OCI-LY3 (cell line): ENCODE measurements around the gene PAM.
A peak's percentile ranks its signal among the peaks of the same experiment; 100 is the strongest.

Source experiments
- H2AFZ ChIP-seq: fragments of 200-600, 300-600 bp; shearing (Covaris generic); 2 replicates; pipeline ENCODE4 v1.6.0; 2014; ENCODE audit warnings: antibody characterized with exemption, low read depth, low read length
- H3K27ac ChIP-seq: fragments of 200-600, 300-600 bp; sonication (generic); 2 replicates; pipeline ENCODE4 v1.5.1; 2014; ENCODE audit warnings: mild to moderate bottlenecking, low read length, moderate library complexity, mixed read lengths
- H3K27me3 ChIP-seq: fragments of 200-600, 300-600 bp; sonication (generic); 2 replicates; pipeline ENCODE4 v1.6.1; 2014; ENCODE audit warnings: low read depth, low read length, mixed read lengths
- H3K36me3 ChIP-seq: fragments of 200-600, 300-600 bp; sonication (generic); replicated peaks from 2 replicates; pipeline ENCODE3; 2014; ENCODE audit warnings: low read depth, low read length, mixed read lengths
- H3K4me1 ChIP-seq: fragments of 300-600, 200-600 bp; sonication (generic); 2 replicates; pipeline ENCODE4 v1.6.1; 2014; ENCODE audit warnings: low read length, mixed read lengths
- H3K4me2 ChIP-seq: fragments of 200-600, 300-600 bp; sonication (generic); 2 replicates; pipeline ENCODE4 v1.6.1; 2014; ENCODE audit warnings: low read length, mixed read lengths
- H3K4me3 ChIP-seq: fragments of 300-600, 200-600 bp; sonication (generic); 2 replicates; pipeline ENCODE4 v1.5.1; 2014; ENCODE audit warnings: antibody characterized with exemption, mild to moderate bottlenecking, low read length, moderate library complexity
- H3K79me2 ChIP-seq: fragments of 300-600, 200-600 bp; shearing (Covaris generic); 2 replicates; pipeline ENCODE4 v1.6.1; 2014; ENCODE audit warnings: mild to moderate bottlenecking, low read length, mixed read lengths
- H3K9ac ChIP-seq: fragments of 300-600, 200-600 bp; shearing (Covaris generic); 2 replicates; pipeline ENCODE4 v1.6.0; 2014; ENCODE audit warnings: mild to moderate bottlenecking, low read length, moderate library complexity
- H3K9me3 ChIP-seq: fragments of 200-600, 300-600 bp; shearing (Covaris generic); 2 replicates; pipeline ENCODE4 v1.6.1; 2014; ENCODE audit warnings: low read length, mixed read lengths; ENCODE audit not compliant: insufficient read depth
- H4K20me1 ChIP-seq: fragments of 200-600, 300-600 bp; sonication (generic); 2 replicates; pipeline ENCODE4 v1.6.1; 2016; ENCODE audit warnings: low read length, mixed read lengths; ENCODE audit not compliant: insufficient read depth
- EZH2phosphoT487 ChIP-seq: fragments of 200-600 bp; shearing (Covaris generic); IDR thresholded peaks from 2 replicates; pipeline ENCODE4 v1.6.1; 2018; ENCODE audit warnings: antibody characterized with exemption, mixed run types, low read depth
- TF ChIP-seq, protein P1 (sequence below): fragments of 200-600, 300-600 bp; sonication (generic); IDR thresholded peaks from 2 replicates; pipeline ENCODE4 v1.5.1; 2014; ENCODE audit warnings: antibody characterized with exemption, low read length, low read depth

The PAM gene

DNA sequence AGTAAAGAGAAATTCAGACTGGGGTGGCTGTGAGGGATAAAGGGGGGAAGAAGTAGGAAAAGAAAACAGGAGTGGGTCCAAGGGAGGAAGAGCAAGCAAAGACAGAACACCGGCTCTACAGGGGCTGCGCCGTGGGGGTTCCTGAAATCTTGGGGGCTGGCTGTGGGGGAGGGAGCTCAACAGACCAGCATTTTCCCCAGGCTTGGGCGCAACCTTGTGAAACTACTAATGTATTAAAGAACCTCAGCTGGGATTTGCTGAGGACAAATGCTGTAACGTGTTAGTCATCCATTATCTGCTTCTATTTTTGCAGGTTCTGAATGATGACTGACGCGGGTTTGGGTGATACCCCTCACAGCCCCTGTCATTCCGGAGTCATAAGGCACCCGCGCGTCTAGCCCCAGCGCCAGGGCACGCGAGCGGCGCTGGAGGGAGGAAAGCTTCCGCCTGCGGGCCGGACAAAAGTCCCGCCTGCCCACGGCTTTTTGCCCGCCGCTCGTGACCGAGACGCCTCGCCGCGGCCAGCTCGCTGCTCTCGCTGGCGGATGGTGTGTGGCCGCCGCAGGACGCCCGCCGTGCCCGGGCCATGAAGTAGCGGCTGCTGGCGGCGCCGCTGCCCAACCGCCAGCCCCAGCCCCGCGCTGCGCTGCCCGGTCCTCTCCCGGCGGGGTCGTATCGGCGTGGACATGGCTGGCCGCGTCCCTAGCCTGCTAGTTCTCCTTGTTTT lies 110.6 kb downstream of the PAM start:
- Histone ChIP-seq H3K4me1 (peaks cover 5% of the 10 kb centered on the region), H3K4me2 (peak overlapping the region; percentile 89), H4K20me1 (no peaks in the 10 kb centered on the region), H3K27me3 (no peaks in the 10 kb centered on the region), H3K36me3 (no peaks in the 10 kb centered on the region), H3K79me2 (no peaks in the 10 kb centered on the region), H2AFZ (peak overlapping the region; percentile 15; the same call in 1 of the 2 replicates), H3K4me3 (peak overlapping the region; percentile 96), H3K27ac (no peak overlapping the region), H3K9me3 (no peaks in the 10 kb centered on the region), H3K9ac (peak overlapping the region; percentile 67)
- no peak for TF ChIP-seq EZH2phosphoT487
- TF ChIP-seq, protein P1, sequence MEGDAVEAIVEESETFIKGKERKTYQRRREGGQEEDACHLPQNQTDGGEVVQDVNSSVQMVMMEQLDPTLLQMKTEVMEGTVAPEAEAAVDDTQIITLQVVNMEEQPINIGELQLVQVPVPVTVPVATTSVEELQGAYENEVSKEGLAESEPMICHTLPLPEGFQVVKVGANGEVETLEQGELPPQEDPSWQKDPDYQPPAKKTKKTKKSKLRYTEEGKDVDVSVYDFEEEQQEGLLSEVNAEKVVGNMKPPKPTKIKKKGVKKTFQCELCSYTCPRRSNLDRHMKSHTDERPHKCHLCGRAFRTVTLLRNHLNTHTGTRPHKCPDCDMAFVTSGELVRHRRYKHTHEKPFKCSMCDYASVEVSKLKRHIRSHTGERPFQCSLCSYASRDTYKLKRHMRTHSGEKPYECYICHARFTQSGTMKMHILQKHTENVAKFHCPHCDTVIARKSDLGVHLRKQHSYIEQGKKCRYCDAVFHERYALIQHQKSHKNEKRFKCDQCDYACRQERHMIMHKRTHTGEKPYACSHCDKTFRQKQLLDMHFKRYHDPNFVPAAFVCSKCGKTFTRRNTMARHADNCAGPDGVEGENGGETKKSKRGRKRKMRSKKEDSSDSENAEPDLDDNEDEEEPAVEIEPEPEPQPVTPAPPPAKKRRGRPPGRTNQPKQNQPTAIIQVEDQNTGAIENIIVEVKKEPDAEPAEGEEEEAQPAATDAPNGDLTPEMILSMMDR = 0 out of 2 replicates have a peak, but pooled peaks have one; percentile 3

DNA sequence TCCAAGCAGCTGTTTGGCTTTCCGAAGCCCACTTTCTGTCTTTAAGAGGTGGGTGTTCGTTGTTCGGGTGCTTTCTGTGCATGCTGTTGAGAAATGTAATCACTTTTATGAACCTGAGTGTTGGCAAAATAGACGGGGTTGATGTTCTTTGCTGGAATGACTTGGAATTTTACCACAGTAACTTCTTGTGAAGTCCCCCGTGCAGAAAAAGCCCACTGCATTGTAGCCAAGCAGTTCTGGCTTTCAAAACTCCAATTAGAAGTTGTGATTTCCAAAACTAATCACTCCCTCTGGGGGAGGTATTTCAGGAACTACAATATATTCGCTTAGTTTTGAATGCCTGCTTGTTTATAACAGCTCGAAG lies 111.1 kb downstream of the PAM start:
- Histone ChIP-seq H3K27ac (no peak overlapping the region), H3K27me3 (no peaks in the 10 kb centered on the region), H3K4me3 (peak overlapping the region; percentile 96), H3K79me2 (no peaks in the 10 kb centered on the region), H3K36me3 (no peaks in the 10 kb centered on the region), H2AFZ (no peak overlapping the region), H3K4me1 (peaks cover 5% of the 10 kb centered on the region), H4K20me1 (no peaks in the 10 kb centered on the region), H3K4me2 (peak overlapping the region; percentile 89), H3K9ac (peak overlapping the region; percentile 67), H3K9me3 (no peaks in the 10 kb centered on the region)
- TF ChIP-seq, protein P1 = 0 out of 2 replicates have a peak, but pooled peaks have one; percentile 1
- no peak for TF ChIP-seq EZH2phosphoT487

DNA sequence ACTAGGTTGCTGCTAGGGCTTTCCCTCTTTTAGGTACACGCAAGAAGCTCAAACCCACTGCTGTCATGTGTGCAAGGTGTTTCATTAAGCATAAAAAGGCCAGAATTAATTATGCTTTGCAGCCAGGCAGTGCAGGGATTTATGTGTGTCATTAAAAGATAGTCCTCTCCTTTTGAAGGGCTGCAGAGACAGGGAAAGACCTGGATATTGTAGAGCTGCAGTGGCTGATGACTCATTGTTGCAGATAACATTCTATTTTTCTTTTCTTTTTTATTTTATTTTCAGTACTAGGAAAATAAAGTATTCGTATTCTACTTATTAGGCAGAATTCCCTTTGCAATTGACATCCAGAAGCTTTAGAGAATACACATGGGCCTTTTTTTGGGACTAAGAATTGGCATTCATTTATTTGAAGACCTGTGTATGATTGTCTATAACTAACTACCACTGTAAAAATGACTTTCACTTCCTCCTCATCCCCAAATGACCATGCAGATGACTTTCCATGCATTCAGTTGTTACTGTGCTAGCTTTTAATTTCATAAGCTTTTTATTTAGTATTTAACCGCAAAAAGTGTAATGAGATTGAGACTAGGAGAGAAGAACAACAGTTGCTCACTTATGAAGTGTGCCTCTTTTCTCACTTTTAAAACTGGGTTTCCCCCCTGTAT lies 113.0 kb downstream of the PAM start:
- Histone ChIP-seq H3K9me3 (no peaks in the 10 kb centered on the region), H3K4me2 (no peak overlapping the region), H4K20me1 (no peaks in the 10 kb centered on the region), H3K4me3 (no peak overlapping the region), H3K9ac (no peak overlapping the region), H3K27ac (no peak overlapping the region), H3K79me2 (no peaks in the 10 kb centered on the region), H3K4me1 (peaks cover 5% of the 10 kb centered on the region), H3K36me3 (no peaks in the 10 kb centered on the region), H2AFZ (no peak overlapping the region), H3K27me3 (no peaks in the 10 kb centered on the region)
- TF ChIP-seq, protein P1 = no peak
- no peak for TF ChIP-seq EZH2phosphoT487

DNA sequence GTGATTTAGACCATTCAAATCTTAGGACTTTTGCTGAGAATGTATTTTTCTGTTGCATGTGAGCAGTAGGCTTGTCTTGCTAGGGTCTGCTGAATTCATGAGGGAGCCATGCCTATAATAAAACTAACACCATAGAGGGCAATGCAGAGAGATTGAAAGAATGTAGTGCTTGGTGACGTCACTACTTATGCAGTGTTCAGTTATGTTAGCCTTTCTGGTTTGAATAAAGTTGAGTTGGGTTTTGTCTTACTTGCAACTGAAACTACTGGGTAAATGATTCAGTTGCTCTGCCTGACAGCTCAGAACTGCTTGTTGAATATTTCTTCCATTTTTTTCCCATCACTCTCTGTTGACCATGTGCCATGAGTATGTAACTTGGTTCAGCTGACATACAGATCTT lies 114.1 kb downstream of the PAM start:
- no peaks in the 10 kb centered on the region for H3K79me2 ChIP-seq
- TF ChIP-seq, protein P1 = no peak
- no peak for TF ChIP-seq EZH2phosphoT487

More for the DNA sequence above, 114.1 kb downstream of the PAM start:
- Histone ChIP-seq H4K20me1 (no peaks in the 10 kb centered on the region), H3K9me3 (no peaks in the 10 kb centered on the region), H3K4me2 (no peak overlapping the region), H3K27ac (no peak overlapping the region), H3K9ac (no peak overlapping the region), H3K4me3 (no peak overlapping the region), H3K4me1 (peaks cover 5% of the 10 kb centered on the region), H2AFZ (no peak overlapping the region), H3K27me3 (no peaks in the 10 kb centered on the region), H3K36me3 (no peaks in the 10 kb centered on the region)
